ENCODE data around the gene CPZ. TPM values are rescaled to one million over a fixed set of nuclear protein-coding genes. Genes with fewer than 3 reads are reported as not detected.

CPZ gene
- total RNA-seq, 1 experiment from 2014 or later, result 37.3 TPM

DNA sequence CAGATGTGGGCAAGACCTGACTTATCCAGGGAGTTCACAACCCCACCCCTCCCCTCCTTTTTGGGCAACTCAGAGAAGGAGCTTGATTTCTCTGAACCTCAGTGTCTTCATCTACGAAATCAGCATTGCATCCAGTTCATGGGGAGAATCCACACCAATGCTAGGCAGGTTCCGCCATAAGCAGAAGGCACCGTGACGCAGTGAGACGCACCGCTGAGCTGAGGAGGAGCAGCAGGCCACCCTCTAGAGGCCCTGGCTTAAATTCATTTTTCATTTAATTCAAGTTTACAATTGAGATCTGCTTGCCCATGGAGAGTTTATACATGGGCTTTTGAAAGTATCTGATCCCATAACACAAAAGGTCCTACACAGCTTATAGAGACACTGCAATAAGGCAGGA, 55.7 kb downstream of the CPZ start:
- Histone ChIP-seq H3K9ac (ENCODE audit: extremely low read depth, insufficient read length, low read length) (no peak overlapping the region), H2BK12ac (ENCODE audit: insufficient read length, low read depth, low read length) (no peak overlapping the region), H3K79me2 (ENCODE audit: insufficient read depth, low read length) (no peaks in the 10 kb centered on the region), H4K91ac (ENCODE audit: insufficient read length, low read depth, low read length) (no peak overlapping the region), H3K4ac (ENCODE audit: low read depth, low read length) (no peak overlapping the region), H2AK5ac (ENCODE audit: insufficient read length, low read length) (no peak overlapping the region), H3K23ac (ENCODE audit: insufficient read length, low read depth, low read length) (no peak overlapping the region), H3K23me2 (ENCODE audit: insufficient read length, low read depth, low read length, poor library complexity, severe bottlenecking) (no peaks in the 10 kb centered on the region), H3K27ac (ENCODE audit: insufficient read length, low read depth, low read length) (no peak overlapping the region), H4K20me1 (ENCODE audit: control insufficient read depth, insufficient read depth, insufficient read length) (no peaks in the 10 kb centered on the region), H2BK20ac (ENCODE audit: low read depth, low read length, poor library complexity, severe bottlenecking) (no peak overlapping the region), H3K4me2 (ENCODE audit: insufficient read depth, insufficient read length, low read length) (no peak overlapping the region), H4K8ac (replicated peaks; ENCODE audit: insufficient read length, low read depth, low read length) (no peak overlapping the region), H2AFZ (ENCODE audit: low read length) (no peak overlapping the region), H2BK15ac (ENCODE audit: low read depth, low read length) (no peak overlapping the region), H3K27me3 (ENCODE audit: insufficient read depth, low read length) (no peaks in the 10 kb centered on the region), H2BK120ac (ENCODE audit: low read depth, low read length, poor library complexity, severe bottlenecking) (no peak overlapping the region), H2BK5ac (ENCODE audit: insufficient read length, low read length) (no peak overlapping the region), H3K14ac (ENCODE audit: insufficient read depth, low read length) (no peak overlapping the region), H3K9me3 (ENCODE audit: control insufficient read depth, low read depth, low read length) (no peaks in the 10 kb centered on the region), H4K5ac (ENCODE audit: insufficient read length, low read depth, low read length) (no peak overlapping the region), H3K4me1 (ENCODE audit: insufficient read depth, low read length) (no peaks in the 10 kb centered on the region), H3K18ac (ENCODE audit: insufficient read length, low read depth, low read length) (no peak overlapping the region), H3K79me1 (ENCODE audit: insufficient read depth, low read depth, low read length, poor library complexity, severe bottlenecking) (no peaks in the 10 kb centered on the region), H3K56ac (ENCODE audit: insufficient read length, low read depth, low read length) (no peak overlapping the region), H3T11ph (ENCODE audit: low read length) (no peak overlapping the region)
- Mint-ChIP-seq H3K36me3 (ENCODE audit: insufficient read depth in 1 of 3, low read depth in 3 of 3) (no peaks in the 10 kb centered on the region), H3K27ac (no peak overlapping the region), H3K4me1 (peaks cover 5 to 11% of the 10 kb centered on the region in 2 experiments), H3K27me3 (ENCODE audit: low read depth) (peaks cover 13% of the 10 kb centered on the region), H3K4me3 (no peak overlapping the region), H3K9me3 (no peaks in the 10 kb centered on the region; a peak in 1 of 5 replicates)
- TF ChIP-seq, protein P1, sequence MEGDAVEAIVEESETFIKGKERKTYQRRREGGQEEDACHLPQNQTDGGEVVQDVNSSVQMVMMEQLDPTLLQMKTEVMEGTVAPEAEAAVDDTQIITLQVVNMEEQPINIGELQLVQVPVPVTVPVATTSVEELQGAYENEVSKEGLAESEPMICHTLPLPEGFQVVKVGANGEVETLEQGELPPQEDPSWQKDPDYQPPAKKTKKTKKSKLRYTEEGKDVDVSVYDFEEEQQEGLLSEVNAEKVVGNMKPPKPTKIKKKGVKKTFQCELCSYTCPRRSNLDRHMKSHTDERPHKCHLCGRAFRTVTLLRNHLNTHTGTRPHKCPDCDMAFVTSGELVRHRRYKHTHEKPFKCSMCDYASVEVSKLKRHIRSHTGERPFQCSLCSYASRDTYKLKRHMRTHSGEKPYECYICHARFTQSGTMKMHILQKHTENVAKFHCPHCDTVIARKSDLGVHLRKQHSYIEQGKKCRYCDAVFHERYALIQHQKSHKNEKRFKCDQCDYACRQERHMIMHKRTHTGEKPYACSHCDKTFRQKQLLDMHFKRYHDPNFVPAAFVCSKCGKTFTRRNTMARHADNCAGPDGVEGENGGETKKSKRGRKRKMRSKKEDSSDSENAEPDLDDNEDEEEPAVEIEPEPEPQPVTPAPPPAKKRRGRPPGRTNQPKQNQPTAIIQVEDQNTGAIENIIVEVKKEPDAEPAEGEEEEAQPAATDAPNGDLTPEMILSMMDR (conservative IDR thresholded peaks at IDR 0.05), result no peak
- WGBS (ENCODE audit: extremely low coverage, insufficient read length, low lambda C conversion rate), result no CpG with 5 or more reads among the region's 6 CpGs
- DNase-seq, result no peak
